Spleen (tissue), 11 donors: ENCODE results near the gene MAPK11. TPM values are rescaled to one million over a fixed set of nuclear protein-coding genes. Genes with fewer than 3 reads are reported as not detected.
A peak's percentile ranks its signal among the peaks of the same experiment; 100 is the strongest.

Experiments used
- DNase-seq: peaks from one replicate; pipeline ENCODE4 v3.0.0-alpha.2; 2020
- H3K27ac ChIP-seq, 8 donors: fragments of 200-600 bp; sonication (generic) in 7 of 8; 1 replicate in 4 of 8; 2 replicates in 4 of 8; pipeline versions ENCODE4 v1.5.0 to v1.8.0; 2016 to 2021; ENCODE audit warnings: inconsistent platforms in 4 of 8, mild to moderate bottlenecking in 4 of 8, moderate library complexity in 1 of 8
- H3K27me3 ChIP-seq, 7 donors: fragments of 200-600 bp; sonication (generic) in 6 of 7; replicated peaks in 1 of 7; 1 replicate in 4 of 7; 2 replicates in 3 of 7; pipeline versions ENCODE4 v1.5.0 to v1.8.0; 2016 to 2021; ENCODE audit warnings: inconsistent platforms in 3 of 7, mild to moderate bottlenecking in 1 of 7
- H3K36me3 ChIP-seq, 6 donors: fragments of 200-600 bp; sonication (generic) in 5 of 6; 1 replicate in 4 of 6; 2 replicates in 2 of 6; pipeline versions ENCODE4 v1.5.0 to v1.8.0; 2016 to 2021; ENCODE audit warnings: inconsistent platforms in 2 of 6
- H3K4me1 ChIP-seq, 6 donors: fragments of 200-600 bp; sonication (generic) in 5 of 6; 1 replicate in 3 of 6; 2 replicates in 3 of 6; pipeline versions ENCODE4 v1.5.0 to v1.8.0; 2016 to 2021; ENCODE audit warnings: inconsistent platforms in 3 of 6
- H3K4me3 ChIP-seq, 8 donors: fragments of 200-600 bp; sonication (generic) in 7 of 8; 1 replicate in 4 of 8; 2 replicates in 4 of 8; pipeline versions ENCODE4 v1.5.0 to v1.8.0; 2016 to 2021; ENCODE audit warnings: inconsistent platforms in 4 of 8, mild to moderate bottlenecking in 4 of 8, moderate library complexity in 2 of 8
- H3K9me3 ChIP-seq, 8 donors: fragments of 200-600 bp; sonication (generic) in 7 of 8; 1 replicate in 4 of 8; 2 replicates in 4 of 8; pipeline versions ENCODE4 v1.5.0 to v1.8.0; 2016 to 2021; ENCODE audit warnings: inconsistent platforms in 4 of 8
- CTCF ChIP-seq, 11 experiments: fragments of 200-600 bp in 7 of 11; fragments of 450-650 bp in 4 of 11; sonication (generic) in 4 of 11; IDR thresholded peaks in 8 of 11; conservative IDR thresholded peaks in 3 of 11; 1 replicate in 7 of 11; 2 replicates in 4 of 11; pipeline versions ENCODE4 v1.4.0 to v1.8.0; 2016 to 2021; ENCODE audit warnings: antibody characterized with exemption in 11 of 11, inconsistent platforms in 4 of 11, mild to moderate bottlenecking in 1 of 11
- POLR2A ChIP-seq, 3 donors: fragments of 450-650 bp; IDR thresholded peaks; one replicate each; pipeline ENCODE4 v1.5.1; 2017; ENCODE audit warnings: antibody characterized with exemption in 3 of 3, mild to moderate bottlenecking in 1 of 3
- POLR2AphosphoS5 ChIP-seq, 3 donors: sonication (generic); formaldehyde crosslinking; IDR thresholded peaks; one replicate each; pipeline ENCODE4 v1.5.1; 2017; ENCODE audit warnings: antibody characterized with exemption in 3 of 3
- WGBS, 5 donors: extraction: QIAGEN DNeasy Blood & Tissue Kit in 3 of 5; methylation state at CpG; one replicate each; pipeline versions ENCODE4 v1.1.5 to v1.1.7; 2013 to 2018; 5-methylcytosine and 5-hydroxymethylcytosine counted together
- intact Hi-C: fragments of 100-400 bp; cut with DNase I; formaldehyde crosslinking; loops from one replicate; pipeline ENCODE4 v1.15.0; 2023; ENCODE audit warnings: low total_unique reads
- polyA plus RNA-seq, 3 donors: library from polyadenylated mRNA; stranded (reverse); fragments of 200-250 nt; gene quantifications; one replicate each; pipeline ENCODE4 v1.2.1, GENCODE V29; 2013
- total RNA-seq, 7 donors: library from RNA; depleted of rRNA in 3 of 7; stranded (reverse); fragments of >200 nt in 3 of 7; fragmentation: NEBNext Ultra II Directional in 4 of 7; extraction: Animal tissue kit (Norgen Biotek cat#: 25700) in 4 of 7; gene quantifications; one replicate each; pipeline versions ENCODE4 v1.1.0 to v1.2.1, GENCODE V29; 2016 to 2021
- donor health status: healthy with polysubstance abuse.
- donor health status: DM: no; HTN: no; CAD: no; lungs with moderate emphysema.
- donor health status: DM: no; HTN: no; CAD: no.
- donor health status: Bipolar disorder and iron deficiency.
- donor health status: healthy.
- donor health status: DM: no; HTN: no; CAD: no.
- donor health status: DM: yes; HTN: yes; CAD: no.

The MAPK11 gene
- total and polyA plus RNA-seq, 10 donors: 5.2 to 25.3 (median 11.3) TPM

DNA sequence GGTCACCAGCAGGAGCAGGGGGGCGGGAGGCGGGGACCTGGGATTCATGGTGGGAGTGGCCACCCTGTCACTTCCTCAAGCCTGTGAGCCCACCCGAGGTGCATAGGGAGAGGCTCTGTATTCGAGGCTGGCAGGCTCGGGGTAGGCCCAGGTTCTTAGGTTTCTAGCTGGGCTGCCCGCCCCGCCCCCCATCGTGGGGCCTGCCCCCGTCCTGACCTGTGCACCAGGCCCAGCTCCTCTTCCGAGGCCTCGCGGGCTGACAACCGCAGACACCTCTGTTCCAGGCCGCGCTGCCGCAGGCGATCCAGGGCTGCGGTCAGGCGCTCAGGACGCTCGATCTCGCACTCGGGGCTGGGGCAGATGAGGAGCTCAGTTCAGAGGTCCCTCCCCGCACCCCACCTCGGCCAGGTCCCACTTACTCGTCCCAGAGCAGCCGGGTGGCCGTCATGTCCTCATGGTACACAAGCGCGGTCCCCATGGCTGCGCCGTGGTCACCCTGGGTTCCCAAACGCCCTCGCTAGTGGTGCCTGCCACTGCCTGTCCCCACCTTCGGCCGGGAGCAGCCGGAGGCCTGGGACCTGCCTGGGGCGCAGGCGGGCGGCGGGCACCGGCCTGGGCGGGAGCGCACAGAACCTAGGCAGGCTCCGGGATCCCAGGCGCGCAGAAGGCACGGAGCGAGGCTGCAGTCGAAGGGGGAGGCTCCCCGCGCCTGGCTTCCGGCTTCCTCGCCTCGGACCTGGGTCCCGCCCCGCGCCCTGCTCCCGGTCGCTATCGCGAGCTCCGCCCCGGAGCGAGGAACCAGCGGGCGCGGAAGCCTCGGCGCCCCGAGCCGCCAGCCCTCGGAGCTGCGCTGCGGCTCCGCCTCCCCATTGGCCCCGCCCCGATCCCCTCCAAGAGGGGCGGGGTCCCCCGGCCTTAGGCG, 19.4 kb downstream of the MAPK11 start, which contains the start of gene HDAC10:
HDAC10 (minus strand) TSS at position 711 of the 922 bp plus-strand sequence; CDS start at position 478, 233 bp downstream.
- 0 to 2% (median 1%) methylated on average over 22 to 81 of the region's 81 CpGs for WGBS, 5 donors
- Histone ChIP-seq H3K4me1 (peaks cover 25 to 66% (median 58%) of the 10 kb centered on the region in 6 donors), H3K27me3 (no peaks in the 10 kb centered on the region), H3K36me3 (peaks cover 0 to 40% (median 16%) of the 10 kb centered on the region in 6 donors), H3K4me3 (peak within 1 kb of the TSS; percentile 67 to 85 (median 80)), H3K27ac (peak within 1 kb of the TSS; percentile 72 to 86 (median 75)), H3K9me3 (no peaks in the 10 kb centered on the region)
- peak; percentile 96 for DNase-seq
- TF ChIP-seq POLR2AphosphoS5 (IDR thresholded peaks at IDR 0.05) (peak; percentile 84 to 88 (median 85)), POLR2A (IDR thresholded peaks at IDR 0.05) (peak in 2 of 3 donors; percentile 22 to 25), CTCF (IDR thresholded peaks at IDR 0.05 in 8 of 11, conservative IDR thresholded peaks at IDR 0.05 in 3 of 11) (peak in 1 of 11 experiments; percentile 26)
- intact Hi-C loops: loop anchor here (5.0 kb wide), 1 partner anchor 91 kb away; the partner anchor contains the start of gene PPP6R2

- intact Hi-C loops: loop anchor here (5.0 kb wide), 1 partner anchor 92 kb away; the partner anchor contains the start of gene PPP6R2
- H3K4me1 ChIP-seq: peaks cover 30 to 72% (median 64%) of the 10 kb centered on the region in 6 donors
- DNase-seq: no peak
- no peak for TF ChIP-seq POLR2A (IDR thresholded peaks at IDR 0.05)
- TF ChIP-seq POLR2AphosphoS5 (IDR thresholded peaks at IDR 0.05): no peak
- no peak for TF ChIP-seq CTCF (IDR thresholded peaks at IDR 0.05 in 8 of 11, conservative IDR thresholded peaks at IDR 0.05 in 3 of 11)
- H3K27ac ChIP-seq: peak overlapping the region in 5 of 8 donors; percentile 73 to 86 (median 81)
- H3K9me3 ChIP-seq: no peaks in the 10 kb centered on the region
- no peaks in the 10 kb centered on the region for H3K27me3 ChIP-seq
- peaks cover 0 to 43% (median 16%) of the 10 kb centered on the region in 6 donors for H3K36me3 ChIP-seq
- peak overlapping the region in 7 of 8 donors; percentile 67 to 85 (median 77) for H3K4me3 ChIP-seq
- WGBS, 5 donors: 81 to 90% (median 86%) methylated on average over 7 to 11 of the region's 11 CpGs
Measured at GRCh38 chr22:50250249-50250554, 20.0 kb downstream of the MAPK11 start.

DNA sequence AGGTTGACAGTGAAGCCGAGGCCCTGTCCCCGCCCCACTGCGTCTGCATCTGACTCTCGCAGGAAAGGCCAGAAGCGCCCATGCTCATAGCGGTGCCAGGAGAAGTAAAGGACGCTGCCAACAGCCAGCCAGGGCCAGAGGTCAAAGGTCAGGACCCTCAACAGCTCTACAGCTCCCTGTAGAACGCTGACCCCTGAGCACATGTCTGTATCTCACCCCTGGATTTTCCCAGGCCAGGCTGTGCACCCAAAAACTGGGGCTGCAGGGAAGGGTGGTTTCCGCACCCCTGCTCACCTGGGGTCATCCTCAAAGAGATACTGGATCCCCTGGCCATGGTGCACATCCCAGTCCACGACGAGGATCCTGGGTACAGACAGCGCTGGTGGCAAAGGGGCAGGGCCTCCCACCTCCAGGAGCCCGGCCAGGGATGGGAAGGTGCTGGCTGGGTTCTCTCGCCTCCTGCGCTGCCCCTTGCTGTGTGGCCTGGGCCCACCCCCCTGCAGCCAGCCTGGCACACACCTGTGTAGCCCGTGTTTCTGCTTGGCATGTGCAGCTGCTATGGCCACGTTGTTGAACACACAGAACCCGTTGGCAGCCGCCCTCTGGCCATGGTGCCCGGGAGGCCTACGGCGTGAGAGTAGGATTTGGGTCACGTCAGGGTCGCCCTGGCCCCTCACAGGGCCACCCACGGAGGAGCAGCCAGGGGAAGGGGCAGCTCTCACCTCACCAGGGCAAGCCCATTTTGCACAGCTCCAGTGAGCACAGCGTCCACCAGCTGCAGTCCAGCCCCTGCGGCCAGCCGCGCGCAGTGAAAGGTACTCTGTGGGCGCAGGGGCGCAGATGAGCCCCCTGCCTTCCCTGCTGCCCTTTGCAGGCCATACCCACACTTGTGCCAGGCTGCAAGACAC, 20.6 kb downstream of the MAPK11 start:
- H3K27ac ChIP-seq: peak overlapping the region in 4 of 8 donors; percentile 73 to 86 (median 84)
- DNase-seq: no peak
- 90 to 96% (median 92%) methylated on average over 23 to 32 of the region's 32 CpGs for WGBS, 5 donors
- H3K9me3 ChIP-seq: no peaks in the 10 kb centered on the region
- H3K27me3 ChIP-seq: no peaks in the 10 kb centered on the region
- peaks cover 0 to 43% (median 16%) of the 10 kb centered on the region in 6 donors for H3K36me3 ChIP-seq
- peak overlapping the region in 5 of 8 donors; percentile 70 to 85 (median 83) for H3K4me3 ChIP-seq
- peaks cover 30 to 73% (median 64%) of the 10 kb centered on the region in 6 donors for H3K4me1 ChIP-seq
- TF ChIP-seq POLR2AphosphoS5 (IDR thresholded peaks at IDR 0.05) (no peak), CTCF (IDR thresholded peaks at IDR 0.05 in 8 of 11, conservative IDR thresholded peaks at IDR 0.05 in 3 of 11) (no peak), POLR2A (IDR thresholded peaks at IDR 0.05) (no peak)
- intact Hi-C loops: loop anchor here (5.0 to 10.0 kb wide), 2 partner anchors 93 to 245 kb away; partner anchors contain the start of gene PPP6R2
